HG02588 (cell line): ENCODE data around the gene PEX19.

ENCODE experiments used
- ATAC-seq: cut with Tn5 transposase; IDR thresholded peaks from one replicate; pipeline ENCODE4 v1.9.1; 2021; ENCODE audit warnings: mild to moderate bottlenecking, moderate library complexity; ENCODE audit not compliant: unreplicated experiment

PEX19 gene

DNA sequence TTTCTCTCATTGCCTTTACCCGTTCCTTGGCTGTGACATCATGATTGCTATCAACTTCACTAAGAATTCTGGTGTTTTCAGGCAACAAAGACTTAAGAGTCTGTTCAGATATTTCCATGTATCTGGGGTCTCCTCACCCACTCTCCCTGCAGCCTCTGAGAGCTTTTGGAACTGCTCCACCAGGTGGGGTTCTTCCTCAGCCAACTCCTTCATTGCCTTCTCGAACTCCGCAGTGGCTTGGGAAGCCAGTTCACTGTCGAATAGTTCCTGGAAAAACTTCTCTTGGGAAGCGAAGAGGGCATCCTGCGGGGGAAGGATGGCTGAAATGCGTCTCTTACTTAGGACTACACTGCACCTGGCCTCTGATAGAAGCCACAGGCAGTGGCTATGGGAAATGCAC is 2.1 kb downstream of the PEX19 start:
- ATAC-seq = no peak

DNA sequence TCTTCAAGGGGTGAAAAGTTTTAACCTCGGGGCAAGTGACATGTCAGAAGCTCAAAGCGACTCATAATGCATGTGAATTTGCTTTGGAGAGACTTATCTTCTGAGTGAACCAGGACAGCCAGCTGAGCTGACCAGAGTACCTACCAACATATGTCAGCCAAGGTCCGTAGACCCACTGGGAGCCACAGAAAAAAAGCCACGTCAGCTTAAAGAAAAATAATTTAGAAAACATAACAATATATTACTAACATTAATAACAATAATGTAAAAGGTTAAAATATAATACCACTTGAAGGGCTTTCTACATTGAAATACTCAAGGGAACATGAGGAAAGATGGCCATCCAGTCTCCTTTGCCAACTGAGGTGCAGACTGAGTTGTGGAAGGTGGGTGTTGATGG is 6.9 kb downstream of the PEX19 start:
- no peak for ATAC-seq

DNA sequence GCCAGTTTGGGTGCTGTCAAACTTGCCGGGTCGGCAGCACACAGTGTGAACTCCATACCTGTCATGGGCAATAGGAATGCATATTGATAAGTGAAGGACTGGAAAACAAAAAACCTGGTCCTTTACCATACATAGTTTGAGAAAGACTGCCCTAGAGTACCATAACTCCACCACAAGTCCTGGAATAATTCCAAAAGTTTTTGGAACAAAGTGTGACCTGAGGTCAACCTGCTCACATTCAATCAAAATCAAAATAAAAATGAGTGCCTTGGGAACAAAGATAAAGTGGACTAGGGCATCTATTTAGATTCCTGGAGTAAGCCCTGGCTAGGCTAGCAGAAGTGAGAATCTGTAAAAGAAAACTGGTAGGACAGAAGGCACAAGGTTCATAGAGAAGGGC is 7.6 kb downstream of the PEX19 start:
- ATAC-seq = no peak

DNA sequence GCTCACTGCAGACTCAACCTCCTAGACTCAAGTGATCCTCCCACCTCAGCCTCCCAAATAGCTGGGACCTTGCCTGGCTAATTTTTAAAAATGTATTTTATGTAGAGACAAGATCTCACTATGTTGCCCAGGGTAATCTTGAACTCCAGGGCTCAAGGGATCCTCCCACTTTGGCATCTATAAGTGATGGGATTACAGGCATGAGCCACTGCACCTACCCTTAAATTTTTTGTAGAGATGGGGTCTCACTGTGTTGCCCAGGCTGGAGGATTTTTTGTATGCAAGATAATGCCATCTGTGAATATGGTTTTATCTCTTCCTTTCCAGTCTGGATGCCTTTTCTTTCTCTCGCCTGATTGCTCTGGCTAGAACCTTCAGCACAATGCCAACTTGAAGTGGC is 13.9 kb downstream of the PEX19 start:
- ATAC-seq = no peak

- ATAC-seq = no peak
These were observed 17.5 kb downstream of the PEX19 start for GRCh38 chr1:160267284-160267991.

GRCh38 chr1:160264795-160265307 is 20.1 kb downstream of the PEX19 start:
- no peak for ATAC-seq

- ATAC-seq = peak; percentile 78
These were observed 22.8 kb downstream of the PEX19 start, which contains the start of gene DCAF8 for GRCh38 chr1:160261893-160262794. TSS of gene DCAF8 (minus strand) at chr1:160262549. CDS start at chr1:160244008, 18,541 bp downstream.

GRCh38 chr1:160261556-160261892 is 23.4 kb downstream of the PEX19 start:
- peak; percentile 40 for ATAC-seq

- ATAC-seq = no peak
These were observed 24.2 kb downstream of the PEX19 start for GRCh38 chr1:160260406-160261382.

- ATAC-seq = no peak
These were observed 26.6 kb downstream of the PEX19 start for GRCh38 chr1:160258177-160258798.

GRCh38 chr1:160257411-160258015 is 27.4 kb downstream of the PEX19 start:
- no peak for ATAC-seq

- ATAC-seq = no peak
These were observed 28.4 kb downstream of the PEX19 start for GRCh38 chr1:160256396-160257046.

DNA sequence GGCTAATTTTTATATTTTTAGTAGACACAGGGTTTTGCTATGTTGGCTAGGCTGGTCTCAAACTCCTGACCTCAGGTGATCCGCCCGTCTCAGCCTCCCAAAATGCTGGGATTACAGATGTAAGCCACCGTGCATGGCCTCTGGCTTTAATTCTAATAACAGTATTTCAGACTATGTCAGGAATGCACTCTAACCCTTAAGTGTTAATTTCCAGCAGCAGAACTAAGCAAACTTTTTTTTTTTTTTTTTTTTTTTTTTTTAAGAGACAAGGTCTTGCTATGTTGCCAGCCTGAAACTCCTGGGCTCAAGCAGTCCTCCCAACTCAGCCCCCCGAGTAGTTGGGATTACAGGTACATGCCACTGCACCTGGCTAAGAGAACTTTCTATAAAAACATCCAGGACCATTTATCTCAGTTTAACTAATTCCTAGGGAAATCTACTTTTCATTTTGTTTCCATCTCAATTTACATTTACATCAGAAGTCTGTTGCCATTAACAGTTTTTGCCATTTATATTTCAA is 29.1 kb downstream of the PEX19 start:
- no peak for ATAC-seq

- peak; percentile 54 for ATAC-seq
These were observed 33.0 kb downstream of the PEX19 start for GRCh38 chr1:160251687-160252526.

- ATAC-seq = no peak
These were observed 33.9 kb downstream of the PEX19 start for GRCh38 chr1:160251011-160251410.

GRCh38 chr1:160247053-160247452 is 37.9 kb downstream of the PEX19 start:
- ATAC-seq = no peak

GRCh38 chr1:160245434-160245833 is 39.5 kb downstream of the PEX19 start:
- ATAC-seq = no peak

- ATAC-seq = no peak
These were observed 40.7 kb downstream of the PEX19 start for GRCh38 chr1:160244209-160244608.
